ACC112 (cell line): ENCODE data around the gene GLIPR1.
"Not testable (repeated sequence)": the region's sequence is repeated elsewhere in the genome, so short reads cannot be mapped to it uniquely, and the experiment has no call there.

Experiments
- H2AFZ ChIP-seq: fragments of 200-600 bp; sonication (generic); one replicate; pipeline ENCODE4 v1.6.0; 2017; ENCODE audit warnings: antibody characterized with exemption, low read length; ENCODE audit not compliant: unreplicated experiment
- H3K27ac ChIP-seq: fragments of 200-600 bp; sonication (generic); 2 replicates; pipeline ENCODE4 v1.5.1; 2014; ENCODE audit warnings: low read depth, mild to moderate bottlenecking, antibody characterized with exemption, low read length, moderate library complexity
- H3K27me3 ChIP-seq: fragments of 200-600 bp; sonication (generic); 2 replicates; pipeline ENCODE4 v1.6.1; 2014; ENCODE audit warnings: mild to moderate bottlenecking, antibody characterized with exemption, low read length, moderate library complexity, mixed read lengths; ENCODE audit not compliant: insufficient read depth
- H3K36me3 ChIP-seq: fragments of 200-600 bp; sonication (generic); 2 replicates; pipeline ENCODE4 v1.6.1; 2016; ENCODE audit warnings: mild to moderate bottlenecking, antibody characterized with exemption, low read length, moderate library complexity, mixed read lengths; ENCODE audit not compliant: insufficient read depth
- H3K4me1 ChIP-seq: fragments of 200-600 bp; sonication (generic); one replicate; pipeline ENCODE4 v1.6.1; 2016; ENCODE audit warnings: low read length, mixed read lengths; ENCODE audit not compliant: insufficient read depth, unreplicated experiment, control insufficient read depth
- H3K4me3 ChIP-seq: fragments of 200-600 bp; sonication (generic); 2 replicates; pipeline ENCODE4 v1.5.1; 2014; ENCODE audit warnings: mild to moderate bottlenecking, low read depth, low read length
- H3K79me2 ChIP-seq: fragments of 200-600 bp; sonication (generic); one replicate; pipeline ENCODE4 v1.6.0; 2016; ENCODE audit warnings: low read length; ENCODE audit not compliant: control insufficient read depth, unreplicated experiment, insufficient read depth

GLIPR1 gene

DNA sequence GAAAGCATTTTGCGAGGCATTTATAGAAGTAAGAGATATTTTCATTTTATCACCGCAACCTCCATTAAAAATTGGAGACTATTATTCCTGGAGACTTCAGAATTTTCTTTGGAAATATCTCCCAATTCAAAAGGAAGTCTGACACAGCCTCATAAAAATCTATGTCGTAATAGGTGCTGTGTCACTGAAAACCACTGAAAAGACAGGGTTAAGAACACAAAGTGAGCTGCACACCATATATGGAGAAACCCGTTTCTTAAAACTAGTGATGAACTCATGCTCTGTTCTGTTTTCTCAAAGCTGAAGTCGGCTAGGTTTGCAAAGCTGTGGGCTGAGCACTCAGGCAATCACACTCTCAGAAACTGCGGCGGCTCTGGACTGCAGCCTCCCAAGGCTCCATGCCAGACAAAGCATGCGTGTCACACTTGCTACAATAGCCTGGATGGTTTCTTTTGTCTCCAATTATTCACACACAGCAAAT is at the start of gene GLIPR1:
TSS of gene GLIPR1 (plus strand) at position 287 of the 481 bp plus-strand sequence. CDS start at position 413, 126 bp downstream.
- peak within 1 kb of the TSS; percentile 97 for H3K27ac ChIP-seq
- H3K79me2 ChIP-seq = peaks cover 44% of the 10 kb centered on the region
- H3K36me3 ChIP-seq = no peaks in the 10 kb centered on the region
- peaks cover 43% of the 10 kb centered on the region for H3K4me1 ChIP-seq
- peak within 1 kb of the TSS; percentile 50 for H2AFZ ChIP-seq
- H3K4me3 ChIP-seq = peak within 1 kb of the TSS; percentile 92
- H3K27me3 ChIP-seq = no peaks in the 10 kb centered on the region

DNA sequence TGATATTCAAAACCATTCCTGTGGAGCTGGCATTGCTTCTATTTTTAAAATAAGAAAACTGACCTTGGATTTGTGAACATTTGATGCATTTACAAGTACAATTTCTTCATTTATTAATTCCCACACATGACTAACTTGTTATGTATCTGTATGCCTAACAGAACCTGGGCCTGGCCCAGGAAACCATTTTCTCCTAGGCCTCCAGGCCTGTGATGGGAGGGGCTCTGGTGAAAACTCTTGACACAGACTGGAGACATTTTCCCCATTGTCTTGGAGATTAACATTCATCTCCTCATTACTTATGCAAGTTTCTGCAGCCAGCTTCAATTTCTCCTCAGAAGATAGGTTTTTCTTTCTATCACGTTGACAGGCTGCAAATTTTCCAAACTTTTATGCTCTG is 47.6 kb upstream of the GLIPR1 start:
- no peaks in the 10 kb centered on the region for H3K27me3 ChIP-seq
- no peak overlapping the region for H3K4me3 ChIP-seq
- no peaks in the 10 kb centered on the region for H3K4me1 ChIP-seq
- no peaks in the 10 kb centered on the region for H3K36me3 ChIP-seq
- H2AFZ ChIP-seq = peak overlapping the region; percentile 84
- no peaks in the 10 kb centered on the region for H3K79me2 ChIP-seq
- H3K27ac ChIP-seq = no peak overlapping the region

DNA sequence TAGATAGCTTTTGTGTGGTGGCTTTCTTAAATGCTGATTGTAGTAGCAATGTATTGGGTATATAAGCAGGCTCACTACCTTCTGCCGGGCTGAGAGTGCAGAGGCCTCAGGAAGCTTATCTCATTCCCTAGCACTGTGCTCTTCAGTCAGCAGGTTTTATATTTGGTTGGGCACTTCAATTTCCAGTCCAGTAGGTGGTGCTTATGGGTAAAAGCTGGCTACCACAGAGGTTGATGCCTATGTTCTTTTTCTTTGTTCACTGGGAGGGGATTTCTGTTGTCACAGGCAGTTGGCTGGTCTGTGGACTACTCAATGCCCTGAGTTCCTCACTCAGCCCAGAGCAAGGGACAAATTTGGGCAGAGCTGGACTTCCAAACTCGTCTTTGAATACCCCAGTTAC is 43.0 kb upstream of the GLIPR1 start:
- no peaks in the 10 kb centered on the region for H3K27me3 ChIP-seq
- no peak overlapping the region for H3K27ac ChIP-seq
- H3K36me3 ChIP-seq = no peaks in the 10 kb centered on the region
- H3K4me3 ChIP-seq = no peak overlapping the region
- no peaks in the 10 kb centered on the region for H3K79me2 ChIP-seq
- no peaks in the 10 kb centered on the region for H3K4me1 ChIP-seq
- no peak overlapping the region for H2AFZ ChIP-seq

DNA sequence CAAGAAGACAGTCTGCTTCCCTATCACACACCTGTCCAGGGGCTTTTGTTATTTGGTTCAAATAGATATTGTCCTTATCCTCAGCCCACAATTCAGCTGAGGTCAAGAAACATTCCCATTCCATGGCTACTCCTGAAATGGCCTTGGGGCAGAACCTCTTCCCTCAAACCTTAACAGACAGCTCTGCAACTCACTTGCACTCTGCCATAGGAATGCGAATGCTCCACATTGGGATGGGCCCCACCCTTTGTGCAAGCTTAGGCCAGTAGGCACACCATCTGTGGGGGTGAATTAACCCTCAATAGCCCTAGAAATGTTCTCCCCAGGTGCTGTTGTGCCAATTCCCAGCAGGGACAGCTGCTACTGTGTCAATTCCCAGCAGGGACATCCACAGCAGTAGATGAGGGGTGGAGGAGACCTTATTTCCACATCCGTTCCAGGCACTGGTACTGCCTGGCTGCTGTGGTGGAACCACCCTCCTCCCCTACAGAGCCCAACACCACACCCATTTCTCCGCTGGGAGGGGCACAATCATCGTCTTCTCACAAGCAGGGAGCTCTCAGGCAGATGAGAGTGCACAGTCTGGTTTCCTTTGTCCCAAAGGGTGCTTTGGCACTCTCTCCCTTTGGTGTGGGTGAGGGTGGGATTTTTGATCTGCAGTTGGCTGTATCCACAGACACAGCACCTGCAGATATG is 42.3 kb upstream of the GLIPR1 start:
- Histone ChIP-seq H3K4me1 (no peaks in the 10 kb centered on the region), H3K27me3 (no peaks in the 10 kb centered on the region), H3K27ac (no peak overlapping the region), H3K4me3 (no peak overlapping the region), H3K36me3 (no peaks in the 10 kb centered on the region), H2AFZ (no peak overlapping the region), H3K79me2 (no peaks in the 10 kb centered on the region)

DNA sequence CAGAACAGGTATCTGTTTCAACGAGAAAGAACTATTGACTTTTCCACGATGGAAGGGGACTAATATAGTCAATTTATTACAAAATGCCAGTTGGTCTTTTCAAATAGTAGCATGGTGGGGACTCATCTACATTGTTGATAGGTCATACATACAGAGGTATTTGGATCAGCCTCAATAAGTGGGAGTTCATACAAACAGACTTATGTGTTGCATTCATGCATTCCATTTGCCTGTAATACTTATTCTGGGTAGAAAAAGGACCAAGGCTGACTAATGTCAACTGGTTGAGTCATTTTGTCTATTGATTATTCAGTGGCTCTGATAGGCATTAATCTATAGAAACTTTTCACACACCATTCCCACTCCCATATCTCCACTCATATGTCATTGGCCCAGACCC is 41.5 kb upstream of the GLIPR1 start:
- peaks cover 7% of the 10 kb centered on the region for H3K4me1 ChIP-seq
- no peaks in the 10 kb centered on the region for H3K27me3 ChIP-seq
- no peak overlapping the region for H3K4me3 ChIP-seq
- no peak overlapping the region for H2AFZ ChIP-seq
- no peaks in the 10 kb centered on the region for H3K79me2 ChIP-seq
- no peaks in the 10 kb centered on the region for H3K36me3 ChIP-seq
- no peak overlapping the region for H3K27ac ChIP-seq

DNA sequence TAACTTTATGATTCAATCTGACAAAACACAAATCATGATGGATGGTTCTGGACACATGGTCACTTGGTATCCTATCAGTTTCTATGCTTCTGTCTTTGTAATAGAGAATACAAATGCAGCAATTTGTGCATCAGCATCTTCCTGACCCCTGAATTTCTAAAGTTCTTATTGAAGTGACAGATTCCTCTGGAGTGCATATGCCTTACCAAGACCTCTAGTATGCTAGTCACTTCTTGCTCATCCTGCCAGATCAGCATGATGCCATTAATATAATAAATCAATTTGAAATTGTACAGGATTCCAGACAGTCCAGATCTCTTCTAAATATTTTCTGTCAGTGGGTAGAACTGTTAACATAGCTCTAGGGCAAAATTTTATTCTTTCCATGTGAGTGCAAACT is 40.6 kb upstream of the GLIPR1 start:
- Histone ChIP-seq H2AFZ (no peak overlapping the region), H3K79me2 (no peaks in the 10 kb centered on the region), H3K36me3 (no peaks in the 10 kb centered on the region), H3K4me1 (peaks cover 16% of the 10 kb centered on the region), H3K27ac (no peak overlapping the region), H3K27me3 (no peaks in the 10 kb centered on the region), H3K4me3 (no peak overlapping the region)

DNA sequence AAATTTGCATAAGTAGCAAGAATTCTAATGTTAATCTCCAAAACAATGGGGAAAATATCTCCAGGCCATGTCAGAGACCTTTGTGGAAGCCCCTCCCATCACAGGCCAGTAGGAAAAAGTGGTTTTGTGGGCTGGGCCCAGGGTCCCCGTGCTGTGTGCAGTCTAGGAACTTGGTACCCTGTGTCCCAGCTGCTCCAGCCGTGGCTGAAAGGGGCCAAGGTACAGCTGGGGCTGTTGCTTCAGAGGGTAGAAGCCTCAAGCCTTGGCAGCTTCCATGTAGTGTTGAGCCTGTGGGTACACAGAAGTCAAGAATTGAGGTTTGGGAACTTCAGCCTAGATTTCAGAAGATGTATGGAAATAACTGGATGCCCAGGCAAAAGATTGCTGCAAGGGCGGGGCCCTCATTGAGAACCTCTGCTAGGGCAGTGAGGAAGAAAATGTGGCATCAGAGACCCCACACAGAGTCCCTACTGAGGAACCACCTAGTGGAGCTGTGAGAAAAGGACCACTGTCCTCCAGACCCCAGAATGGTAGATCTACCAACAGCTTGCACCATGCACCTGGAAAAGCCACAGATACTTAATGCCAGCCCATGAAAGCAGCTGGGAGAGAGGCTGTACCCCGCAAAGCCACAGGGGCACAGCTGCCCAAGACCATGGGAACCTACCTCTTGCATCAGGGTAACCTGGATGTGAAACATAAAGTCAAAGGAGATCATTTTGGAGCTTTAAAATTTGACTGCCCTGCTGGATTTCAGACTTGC is 38.7 kb upstream of the GLIPR1 start:
- H3K27ac ChIP-seq = not testable (repeated sequence)

DNA sequence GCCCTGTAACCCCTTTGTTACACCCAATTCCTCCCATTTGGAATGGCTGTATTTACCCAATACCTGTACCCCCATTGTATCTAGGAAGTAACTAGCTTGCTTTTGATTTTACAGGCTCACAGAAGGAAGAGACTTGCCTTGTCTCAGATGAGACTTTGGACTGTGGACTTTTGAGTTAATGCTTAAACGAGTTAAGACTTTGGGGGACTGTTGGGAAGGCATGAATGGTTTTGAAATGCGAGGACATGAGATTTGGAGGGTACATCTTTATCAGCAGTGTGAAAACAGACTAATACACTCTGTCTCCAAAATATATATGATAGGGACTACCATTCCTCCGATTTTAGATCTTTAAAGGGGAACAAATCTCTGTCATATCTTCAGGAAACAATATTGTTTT is 38.1 kb upstream of the GLIPR1 start:
- not testable (repeated sequence) for H2AFZ ChIP-seq, H3K36me3 ChIP-seq, H3K27ac ChIP-seq, H3K27me3 ChIP-seq, H3K4me3 ChIP-seq, H3K79me2 ChIP-seq
- peaks cover 35% of the 10 kb centered on the region for H3K4me1 ChIP-seq

More for the DNA sequence above, 38.7 kb upstream of the GLIPR1 start:
- H3K4me1 ChIP-seq = peaks cover 29% of the 10 kb centered on the region
- not testable (repeated sequence) for H3K4me3 ChIP-seq, H3K79me2 ChIP-seq, H3K27me3 ChIP-seq, H2AFZ ChIP-seq, H3K36me3 ChIP-seq

DNA sequence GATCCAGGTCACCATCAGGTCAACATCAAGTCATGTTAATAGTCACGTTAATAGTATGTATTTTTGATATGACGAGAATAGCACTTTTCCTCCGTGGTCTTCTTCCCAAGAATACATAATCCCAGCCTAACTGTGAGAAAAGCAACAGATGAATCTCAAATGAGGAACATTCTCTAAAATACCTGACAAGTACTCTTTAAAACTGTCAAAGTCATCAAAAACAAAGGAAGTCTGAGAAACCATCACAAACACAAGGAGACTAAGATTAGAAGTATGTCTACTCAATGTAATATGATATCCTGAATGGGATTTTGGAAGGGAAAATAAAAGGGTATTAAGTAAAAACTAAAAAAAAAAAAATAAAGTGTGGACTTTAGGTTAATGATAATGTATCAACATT is 36.8 kb upstream of the GLIPR1 start:
- Histone ChIP-seq H2AFZ (no peak overlapping the region), H3K79me2 (no peaks in the 10 kb centered on the region), H3K4me3 (no peak overlapping the region), H3K27ac (0 out of 2 replicates have a peak overlapping the region, but pooled peaks have one; percentile 34), H3K4me1 (peaks cover 42% of the 10 kb centered on the region), H3K36me3 (no peaks in the 10 kb centered on the region), H3K27me3 (no peaks in the 10 kb centered on the region)

DNA sequence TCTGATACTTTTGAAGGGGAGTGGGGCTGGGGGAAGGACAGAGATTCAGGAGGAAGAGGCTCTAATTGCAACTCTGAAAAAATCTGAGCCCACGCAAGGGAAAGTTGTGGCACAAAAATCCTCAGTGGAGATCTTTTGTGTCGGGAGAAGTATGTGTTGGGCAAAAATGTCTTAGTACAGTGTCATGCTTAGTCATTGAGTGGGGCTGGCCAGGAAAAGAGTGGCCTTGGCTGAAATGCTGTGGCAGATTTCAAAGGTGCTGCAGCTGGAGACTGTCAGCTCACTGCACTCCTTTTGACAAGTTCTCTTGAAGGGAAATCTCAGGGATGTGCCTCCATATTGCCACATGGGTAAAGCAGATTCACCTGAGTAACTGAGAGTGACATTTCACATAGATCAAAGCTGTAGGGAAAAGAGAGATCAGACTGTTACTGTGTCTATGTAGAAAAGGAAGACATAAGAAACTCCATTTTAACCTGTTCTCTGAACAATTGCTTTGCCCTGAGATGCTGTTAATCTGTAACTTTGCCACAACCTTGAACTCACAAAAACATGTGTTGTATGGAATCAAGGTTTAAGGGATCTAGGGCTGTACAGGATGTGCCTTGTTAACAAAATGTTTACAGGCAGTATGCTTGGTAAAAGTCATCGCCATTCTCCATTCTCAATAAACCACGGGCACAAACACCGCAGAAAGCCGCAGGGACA is 36.0 kb upstream of the GLIPR1 start:
- Histone ChIP-seq H3K4me3 (no peak overlapping the region), H3K79me2 (no peaks in the 10 kb centered on the region), H2AFZ (peak overlapping the region; percentile 21), H3K27me3 (no peaks in the 10 kb centered on the region), H3K27ac (peak overlapping the region; percentile 34), H3K36me3 (no peaks in the 10 kb centered on the region), H3K4me1 (peaks cover 42% of the 10 kb centered on the region)
